Measurements from ENCODE around the gene SESN1. TPM values are rescaled to one million over a fixed set of nuclear protein-coding genes. Genes with fewer than 3 reads are reported as not detected.

The SESN1 gene
- 16.6 and 17.5 TPM in 2 replicates for total RNA-seq (2021)
- long read RNA-seq, transcript SESN1-202 (10 exons, 2,676 nt), result major isoform, 116 of 152 reads
- long read RNA-seq, transcript SESN1-204 (10 exons, 3,509 nt), result minor isoform, 11 of 152 reads
- long read RNA-seq, partial matches to known transcripts, result 9 of 152 reads
- long read RNA-seq, other reads (novel, unspliced or antisense), result 16 of 152 reads

DNA sequence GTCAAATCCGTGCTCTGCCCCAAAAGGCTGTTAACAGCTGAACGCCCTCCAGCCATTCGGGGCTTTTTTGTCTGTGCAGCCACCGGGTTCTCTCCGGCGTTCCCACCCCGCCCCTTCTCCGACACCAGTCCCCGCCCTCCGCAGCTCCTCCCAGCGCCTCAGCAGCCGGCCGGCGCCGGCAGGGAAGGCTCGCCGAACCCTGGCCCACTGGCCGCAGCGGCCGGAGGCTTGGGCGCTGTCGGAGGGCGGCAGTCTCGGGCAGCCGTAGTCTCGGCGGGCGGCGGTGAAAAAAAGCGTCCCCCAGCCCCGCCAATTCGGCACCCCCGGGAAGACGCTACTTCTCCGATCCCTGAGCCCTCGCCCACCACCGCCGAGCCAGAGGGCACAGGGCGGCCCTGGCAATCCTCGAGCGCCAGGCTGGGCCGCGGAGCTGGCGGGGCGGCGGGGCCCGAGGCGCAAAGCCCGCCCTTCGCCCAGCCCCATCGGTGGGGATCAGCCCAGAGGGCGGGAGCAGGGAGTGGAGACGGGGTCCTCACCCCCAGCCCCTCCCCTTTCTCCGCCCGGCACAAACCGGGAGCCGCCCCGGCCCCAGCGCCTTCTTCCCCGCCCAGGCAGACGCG is at the start of gene SESN1:
SESN1 (minus strand) TSS at position 431 of the 620 bp plus-strand sequence. CDS start 773 bp downstream, outside the sequence.
- Histone ChIP-seq H3K4me1 (ENCODE audit: insufficient read depth, low read length) (no peaks in the 10 kb centered on the region), H2BK5ac (ENCODE audit: insufficient read length, low read length) (no peak within 1 kb of the TSS), H2BK20ac (ENCODE audit: low read depth, low read length, poor library complexity, severe bottlenecking) (no peak within 1 kb of the TSS), H3K56ac (ENCODE audit: insufficient read length, low read depth, low read length) (no peak within 1 kb of the TSS), H3K23me2 (ENCODE audit: insufficient read length, low read depth, low read length, poor library complexity, severe bottlenecking) (peaks cover 10% of the 10 kb centered on the region), H4K20me1 (ENCODE audit: control insufficient read depth, insufficient read depth, insufficient read length) (no peaks in the 10 kb centered on the region), H2BK15ac (ENCODE audit: low read depth, low read length) (no peak within 1 kb of the TSS), H3K23ac (ENCODE audit: insufficient read length, low read depth, low read length) (no peak within 1 kb of the TSS), H3K27ac (ENCODE audit: insufficient read length, low read depth, low read length) (peak within 1 kb of the TSS; percentile 43), H2BK12ac (ENCODE audit: insufficient read length, low read depth, low read length) (no peak within 1 kb of the TSS), H3T11ph (ENCODE audit: low read length) (no peak within 1 kb of the TSS), H4K91ac (ENCODE audit: insufficient read length, low read depth, low read length) (no peak within 1 kb of the TSS), H2AK5ac (ENCODE audit: insufficient read length, low read length) (no peak within 1 kb of the TSS), H3K18ac (ENCODE audit: insufficient read length, low read depth, low read length) (peak within 1 kb of the TSS; percentile 94), H3K79me2 (ENCODE audit: insufficient read depth, low read length) (no peaks in the 10 kb centered on the region), H2AFZ (ENCODE audit: low read length) (peak within 1 kb of the TSS; percentile 52), H3K14ac (ENCODE audit: insufficient read depth, low read length) (peak within 1 kb of the TSS; percentile 96), H3K4me2 (ENCODE audit: insufficient read depth, insufficient read length, low read length) (peak within 1 kb of the TSS; percentile 99), H4K8ac (replicated peaks; ENCODE audit: insufficient read length, low read depth, low read length) (no peak within 1 kb of the TSS), H3K9me3 (ENCODE audit: control insufficient read depth, low read depth, low read length) (no peaks in the 10 kb centered on the region), H2BK120ac (ENCODE audit: low read depth, low read length, poor library complexity, severe bottlenecking) (no peak within 1 kb of the TSS), H3K79me1 (ENCODE audit: insufficient read depth, low read depth, low read length, poor library complexity, severe bottlenecking) (no peaks in the 10 kb centered on the region), H4K5ac (ENCODE audit: insufficient read length, low read depth, low read length) (no peak within 1 kb of the TSS), H3K4ac (ENCODE audit: low read depth, low read length) (no peak within 1 kb of the TSS), H3K27me3 (ENCODE audit: insufficient read depth, low read length) (no peaks in the 10 kb centered on the region), H3K9ac (ENCODE audit: extremely low read depth, insufficient read length, low read length) (peak within 1 kb of the TSS; percentile 72)
- peak within 1 kb of the TSS; percentile 82 to 95 for H3K4me3 Mint-ChIP-seq
- H3K9me3 Mint-ChIP-seq, result no peaks in the 10 kb centered on the region; a peak in 1 of 5 replicates
- TF ChIP-seq, protein P1, sequence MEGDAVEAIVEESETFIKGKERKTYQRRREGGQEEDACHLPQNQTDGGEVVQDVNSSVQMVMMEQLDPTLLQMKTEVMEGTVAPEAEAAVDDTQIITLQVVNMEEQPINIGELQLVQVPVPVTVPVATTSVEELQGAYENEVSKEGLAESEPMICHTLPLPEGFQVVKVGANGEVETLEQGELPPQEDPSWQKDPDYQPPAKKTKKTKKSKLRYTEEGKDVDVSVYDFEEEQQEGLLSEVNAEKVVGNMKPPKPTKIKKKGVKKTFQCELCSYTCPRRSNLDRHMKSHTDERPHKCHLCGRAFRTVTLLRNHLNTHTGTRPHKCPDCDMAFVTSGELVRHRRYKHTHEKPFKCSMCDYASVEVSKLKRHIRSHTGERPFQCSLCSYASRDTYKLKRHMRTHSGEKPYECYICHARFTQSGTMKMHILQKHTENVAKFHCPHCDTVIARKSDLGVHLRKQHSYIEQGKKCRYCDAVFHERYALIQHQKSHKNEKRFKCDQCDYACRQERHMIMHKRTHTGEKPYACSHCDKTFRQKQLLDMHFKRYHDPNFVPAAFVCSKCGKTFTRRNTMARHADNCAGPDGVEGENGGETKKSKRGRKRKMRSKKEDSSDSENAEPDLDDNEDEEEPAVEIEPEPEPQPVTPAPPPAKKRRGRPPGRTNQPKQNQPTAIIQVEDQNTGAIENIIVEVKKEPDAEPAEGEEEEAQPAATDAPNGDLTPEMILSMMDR (conservative IDR thresholded peaks at IDR 0.05), result no peak
- no peaks in the 10 kb centered on the region for H3K27me3 Mint-ChIP-seq (ENCODE audit: low read depth)
- no CpG with 5 or more reads among the region's 62 CpGs for WGBS (ENCODE audit: extremely low coverage, insufficient read length, low lambda C conversion rate)
- peak within 1 kb of the TSS; percentile 98 to 100 (median 99) for H3K27ac Mint-ChIP-seq
- H3K36me3 Mint-ChIP-seq (ENCODE audit: insufficient read depth in 1 of 3, low read depth in 3 of 3), result no peaks in the 10 kb centered on the region
- DNase-seq, result peak; percentile 91
- H3K4me1 Mint-ChIP-seq, result peaks cover 27 to 30% of the 10 kb centered on the region in 2 experiments

Measured in H9 (cell line).